A549 (cell line): ENCODE measurements around the gene NHSL1.

Experiments used
- BHLHE40 ChIP-seq: IDR thresholded peaks from 2 replicates; pipeline ENCODE4 v1.6.1; 2012; ENCODE audit warnings: low read depth, low read length, inconsistent platforms
- NPAS2 ChIP-seq: fragments of 250-450 bp; sonication (Bioruptor Pico); IDR thresholded peaks from 2 replicates; pipeline ENCODE4 v1.8.0; 2022; ENCODE audit warnings: mild to moderate bottlenecking, moderate library complexity, borderline replicate concordance
- REST ChIP-seq: fragments of 200-600 bp; sonication (generic); IDR thresholded peaks from 2 replicates; pipeline ENCODE4 v1.6.1; 2016; ENCODE audit warnings: antibody characterized with exemption, mild to moderate bottlenecking, moderate library complexity
- RFX5 ChIP-seq: fragments of 450-650 bp; IDR thresholded peaks from 2 replicates; pipeline ENCODE4 v1.7.1; 2014; ENCODE audit warnings: antibody characterized with exemption, mild to moderate bottlenecking, moderate library complexity
- USF2 ChIP-seq: fragments of 450-650 bp; IDR thresholded peaks from 2 replicates; pipeline ENCODE4 v1.6.1; 2014; ENCODE audit warnings: antibody characterized with exemption
- TF ChIP-seq, protein P1 (sequence below): fragments of >200 bp; sonication (Bioruptor Twin); formaldehyde crosslinking; IDR thresholded peaks from 3 replicates; pipeline ENCODE4 v1.5.1; 2016
- TF ChIP-seq, protein P2 (sequence below): IDR thresholded peaks from 2 replicates; pipeline ENCODE4 v1.6.1; 2012; ENCODE audit warnings: low read depth, borderline replicate concordance

- TF ChIP-seq NPAS2 (CRISPR knock-in tag) (no peak), REST (no peak), RFX5 (no peak), BHLHE40 (no peak), USF2 (no peak)
- TF ChIP-seq, protein P1, sequence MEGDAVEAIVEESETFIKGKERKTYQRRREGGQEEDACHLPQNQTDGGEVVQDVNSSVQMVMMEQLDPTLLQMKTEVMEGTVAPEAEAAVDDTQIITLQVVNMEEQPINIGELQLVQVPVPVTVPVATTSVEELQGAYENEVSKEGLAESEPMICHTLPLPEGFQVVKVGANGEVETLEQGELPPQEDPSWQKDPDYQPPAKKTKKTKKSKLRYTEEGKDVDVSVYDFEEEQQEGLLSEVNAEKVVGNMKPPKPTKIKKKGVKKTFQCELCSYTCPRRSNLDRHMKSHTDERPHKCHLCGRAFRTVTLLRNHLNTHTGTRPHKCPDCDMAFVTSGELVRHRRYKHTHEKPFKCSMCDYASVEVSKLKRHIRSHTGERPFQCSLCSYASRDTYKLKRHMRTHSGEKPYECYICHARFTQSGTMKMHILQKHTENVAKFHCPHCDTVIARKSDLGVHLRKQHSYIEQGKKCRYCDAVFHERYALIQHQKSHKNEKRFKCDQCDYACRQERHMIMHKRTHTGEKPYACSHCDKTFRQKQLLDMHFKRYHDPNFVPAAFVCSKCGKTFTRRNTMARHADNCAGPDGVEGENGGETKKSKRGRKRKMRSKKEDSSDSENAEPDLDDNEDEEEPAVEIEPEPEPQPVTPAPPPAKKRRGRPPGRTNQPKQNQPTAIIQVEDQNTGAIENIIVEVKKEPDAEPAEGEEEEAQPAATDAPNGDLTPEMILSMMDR = no peak
- TF ChIP-seq, protein P2, sequence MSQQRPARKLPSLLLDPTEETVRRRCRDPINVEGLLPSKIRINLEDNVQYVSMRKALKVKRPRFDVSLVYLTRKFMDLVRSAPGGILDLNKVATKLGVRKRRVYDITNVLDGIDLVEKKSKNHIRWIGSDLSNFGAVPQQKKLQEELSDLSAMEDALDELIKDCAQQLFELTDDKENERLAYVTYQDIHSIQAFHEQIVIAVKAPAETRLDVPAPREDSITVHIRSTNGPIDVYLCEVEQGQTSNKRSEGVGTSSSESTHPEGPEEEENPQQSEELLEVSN = no peak
These were observed 26.1 kb upstream of the NHSL1 start for GRCh38 chr6:138525355-138525754.
